Testis (tissue), 3 donors: ENCODE results near the gene LBH. TPM values are rescaled to one million over a fixed set of nuclear protein-coding genes. Genes with fewer than 3 reads are reported as not detected.

Experiments
- DNase-seq: peaks from one replicate; pipeline ENCODE4 v3.0.0-alpha.2; 2019
- H3K27ac ChIP-seq, 2 donors: fragments of 200-600 bp; sonication (generic); one replicate each; pipeline ENCODE4 v1.5.1; 2019
- H3K27me3 ChIP-seq: fragments of 200-600 bp; sonication (generic); one replicate; pipeline ENCODE4 v1.5.1; 2019
- H3K36me3 ChIP-seq: fragments of 200-600 bp; sonication (generic); one replicate; pipeline ENCODE4 v1.5.1; 2017; ENCODE audit warnings: low read depth; ENCODE audit errors: missing control alignments
- H3K4me1 ChIP-seq: fragments of 200-600 bp; sonication (generic); one replicate; pipeline ENCODE4 v1.5.1; 2019
- H3K4me3 ChIP-seq, 2 donors: fragments of 200-600 bp; sonication (generic); one replicate each; pipeline ENCODE4 v1.5.1; 2017 to 2019
- H3K9me3 ChIP-seq: fragments of 200-600 bp; sonication (generic); one replicate; pipeline ENCODE4 v1.5.1; 2017
- POLR2A ChIP-seq: fragments of 450-650 bp; IDR thresholded peaks from one replicate; pipeline ENCODE4 v1.6.1; 2017; ENCODE audit warnings: antibody characterized with exemption, mild to moderate bottlenecking, moderate library complexity
- WGBS, 2 donors: methylation state at CpG; one replicate each; pipeline ENCODE4 v1.1.5; 2018; 5-methylcytosine and 5-hydroxymethylcytosine counted together
- intact Hi-C: fragments of 100-400 bp; cut with DNase I; formaldehyde crosslinking; loops from one replicate; pipeline ENCODE4 v1.15.1; 2023; ENCODE audit warnings: low total_unique reads
- polyA plus RNA-seq: library from polyadenylated mRNA; stranded (reverse); fragments of 350-450 nt; fragmentation: Illumina TruSeq; extraction: RNeasy Lipid Tissue Mini Kit (QIAGEN cat#74804); gene quantifications from one replicate; pipeline ENCODE4 v1.2.3, GENCODE V29; 2014; ENCODE audit warnings: low read depth, low replicate concordance; ENCODE audit not compliant: insufficient read depth
- total RNA-seq, 2 donors: library from RNA; depleted of rRNA; stranded (reverse); fragments of >200 nt; gene quantifications; one replicate each; pipeline ENCODE4 v1.2.3, GENCODE V29; 2016
- TF ChIP-seq, protein P1 (sequence below), 3 experiments: fragments of 450-650 bp in 2 of 3; fragments of 200-600 bp in 1 of 3; sonication (generic) in 1 of 3; IDR thresholded peaks; one replicate each; pipeline ENCODE4 v1.5.1; 2016 to 2019; ENCODE audit warnings: antibody characterized with exemption in 3 of 3, mild to moderate bottlenecking in 2 of 3, moderate library complexity in 1 of 3

Gene LBH
- total and polyA plus RNA-seq, 3 donors from 2014 or later: 23.9 to 32.1 (median 25.7) TPM

DNA sequence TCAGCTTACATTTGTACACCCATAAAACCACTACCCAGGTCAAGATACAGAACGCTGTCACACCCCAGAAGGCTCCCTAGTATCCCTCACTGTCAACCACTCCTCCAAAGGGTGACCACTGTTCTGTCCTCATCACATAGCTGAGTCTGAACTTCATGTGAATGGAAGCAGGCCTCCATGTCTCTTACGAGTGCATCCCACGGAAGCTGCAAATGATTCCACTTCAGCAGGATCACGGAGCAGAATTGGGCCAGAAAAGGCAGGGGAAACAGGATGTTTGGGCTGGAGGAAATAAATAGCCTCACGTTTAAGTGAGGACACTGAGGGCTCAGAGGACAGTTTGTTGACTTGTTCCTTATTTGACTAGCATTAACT, 38.4 kb downstream of the LBH start:
- Histone ChIP-seq H3K4me1 (no peaks in the 10 kb centered on the region), H3K4me3 (no peak overlapping the region), H3K36me3 (no peaks in the 10 kb centered on the region), H3K9me3 (no peaks in the 10 kb centered on the region), H3K27ac (no peak overlapping the region), H3K27me3 (no peaks in the 10 kb centered on the region)
- DNase-seq: no peak
- intact Hi-C loops: no loop called here
- 74 to 95% methylated on average over 5 of the region's 5 CpGs for WGBS, 2 donors
- TF ChIP-seq, protein P1, sequence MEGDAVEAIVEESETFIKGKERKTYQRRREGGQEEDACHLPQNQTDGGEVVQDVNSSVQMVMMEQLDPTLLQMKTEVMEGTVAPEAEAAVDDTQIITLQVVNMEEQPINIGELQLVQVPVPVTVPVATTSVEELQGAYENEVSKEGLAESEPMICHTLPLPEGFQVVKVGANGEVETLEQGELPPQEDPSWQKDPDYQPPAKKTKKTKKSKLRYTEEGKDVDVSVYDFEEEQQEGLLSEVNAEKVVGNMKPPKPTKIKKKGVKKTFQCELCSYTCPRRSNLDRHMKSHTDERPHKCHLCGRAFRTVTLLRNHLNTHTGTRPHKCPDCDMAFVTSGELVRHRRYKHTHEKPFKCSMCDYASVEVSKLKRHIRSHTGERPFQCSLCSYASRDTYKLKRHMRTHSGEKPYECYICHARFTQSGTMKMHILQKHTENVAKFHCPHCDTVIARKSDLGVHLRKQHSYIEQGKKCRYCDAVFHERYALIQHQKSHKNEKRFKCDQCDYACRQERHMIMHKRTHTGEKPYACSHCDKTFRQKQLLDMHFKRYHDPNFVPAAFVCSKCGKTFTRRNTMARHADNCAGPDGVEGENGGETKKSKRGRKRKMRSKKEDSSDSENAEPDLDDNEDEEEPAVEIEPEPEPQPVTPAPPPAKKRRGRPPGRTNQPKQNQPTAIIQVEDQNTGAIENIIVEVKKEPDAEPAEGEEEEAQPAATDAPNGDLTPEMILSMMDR (IDR thresholded peaks at IDR 0.05): no peak
- TF ChIP-seq POLR2A: no peak

DNA sequence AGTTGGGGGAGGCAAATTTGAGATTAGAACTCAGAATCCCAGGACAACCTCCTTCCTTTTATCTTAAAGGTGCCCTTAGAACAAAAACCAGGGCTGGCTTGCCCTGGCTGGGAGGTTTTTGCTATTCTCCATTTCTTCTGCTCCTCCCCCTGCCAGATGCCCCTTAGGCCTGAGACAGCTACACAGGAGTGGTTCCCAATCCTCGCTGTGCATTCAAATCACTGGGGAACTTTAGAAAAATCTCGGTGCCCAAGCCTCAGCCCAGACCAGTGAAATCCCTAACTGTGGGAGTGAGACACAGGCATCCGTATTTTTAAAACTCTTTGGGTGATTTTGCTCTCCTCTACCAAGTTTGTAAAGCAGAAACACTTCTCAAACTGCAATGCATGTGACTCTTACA, 38.8 kb downstream of the LBH start:
- TF ChIP-seq POLR2A: no peak
- TF ChIP-seq, protein P1 (IDR thresholded peaks at IDR 0.05): no peak
- intact Hi-C loops: no loop called here
- WGBS, 2 donors: 87 to 89% methylated on average over 3 of the region's 3 CpGs
- no peak overlapping the region for H3K4me3 ChIP-seq
- no peak overlapping the region for H3K27ac ChIP-seq
- no peaks in the 10 kb centered on the region for H3K27me3 ChIP-seq
- no peak for DNase-seq
- H3K9me3 ChIP-seq: no peaks in the 10 kb centered on the region
- H3K36me3 ChIP-seq: no peaks in the 10 kb centered on the region
- H3K4me1 ChIP-seq: no peaks in the 10 kb centered on the region

DNA sequence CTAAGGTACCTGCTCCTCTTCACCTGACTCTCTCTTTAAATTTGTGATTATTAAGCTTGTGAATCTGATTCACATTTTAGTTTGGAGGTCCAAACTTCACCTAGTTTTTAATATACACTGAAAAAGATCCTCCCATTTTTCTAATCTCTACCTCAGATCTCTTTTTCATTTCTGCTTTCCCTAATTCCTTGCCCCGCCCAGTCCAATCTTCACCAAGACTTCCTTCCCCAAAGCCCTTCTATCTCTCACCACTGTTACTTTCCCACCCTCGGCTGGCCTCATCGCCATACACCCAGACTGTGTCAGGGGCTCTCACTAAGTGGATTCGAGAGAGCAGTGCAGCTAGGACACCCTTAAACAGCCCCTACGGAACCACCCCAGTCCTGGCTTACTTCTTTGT, 40.0 kb downstream of the LBH start:
- 89 to 90% methylated on average over 5 of the region's 5 CpGs for WGBS, 2 donors

GRCh38 chr2:30272286-30272685, 41.0 kb downstream of the LBH start:
- H3K9me3 ChIP-seq: no peaks in the 10 kb centered on the region
- TF ChIP-seq, protein P1 (IDR thresholded peaks at IDR 0.05): no peak
- TF ChIP-seq POLR2A: no peak
- H3K4me1 ChIP-seq: no peaks in the 10 kb centered on the region
- H3K27me3 ChIP-seq: no peaks in the 10 kb centered on the region
- H3K36me3 ChIP-seq: no peaks in the 10 kb centered on the region
- intact Hi-C loops: no loop called here
- no peak overlapping the region for H3K4me3 ChIP-seq
- no peak overlapping the region for H3K27ac ChIP-seq
- no peak for DNase-seq
- WGBS, 2 donors: 92 to 97% methylated on average over 8 of the region's 8 CpGs

More for the DNA sequence above, 40.0 kb downstream of the LBH start:
- Histone ChIP-seq H3K9me3 (no peaks in the 10 kb centered on the region), H3K4me3 (no peak overlapping the region), H3K27me3 (no peaks in the 10 kb centered on the region), H3K27ac (no peak overlapping the region), H3K4me1 (no peaks in the 10 kb centered on the region), H3K36me3 (no peaks in the 10 kb centered on the region)
- intact Hi-C loops: no loop called here
- TF ChIP-seq, protein P1 (IDR thresholded peaks at IDR 0.05): no peak
- no peak for TF ChIP-seq POLR2A
- no peak for DNase-seq

DNA sequence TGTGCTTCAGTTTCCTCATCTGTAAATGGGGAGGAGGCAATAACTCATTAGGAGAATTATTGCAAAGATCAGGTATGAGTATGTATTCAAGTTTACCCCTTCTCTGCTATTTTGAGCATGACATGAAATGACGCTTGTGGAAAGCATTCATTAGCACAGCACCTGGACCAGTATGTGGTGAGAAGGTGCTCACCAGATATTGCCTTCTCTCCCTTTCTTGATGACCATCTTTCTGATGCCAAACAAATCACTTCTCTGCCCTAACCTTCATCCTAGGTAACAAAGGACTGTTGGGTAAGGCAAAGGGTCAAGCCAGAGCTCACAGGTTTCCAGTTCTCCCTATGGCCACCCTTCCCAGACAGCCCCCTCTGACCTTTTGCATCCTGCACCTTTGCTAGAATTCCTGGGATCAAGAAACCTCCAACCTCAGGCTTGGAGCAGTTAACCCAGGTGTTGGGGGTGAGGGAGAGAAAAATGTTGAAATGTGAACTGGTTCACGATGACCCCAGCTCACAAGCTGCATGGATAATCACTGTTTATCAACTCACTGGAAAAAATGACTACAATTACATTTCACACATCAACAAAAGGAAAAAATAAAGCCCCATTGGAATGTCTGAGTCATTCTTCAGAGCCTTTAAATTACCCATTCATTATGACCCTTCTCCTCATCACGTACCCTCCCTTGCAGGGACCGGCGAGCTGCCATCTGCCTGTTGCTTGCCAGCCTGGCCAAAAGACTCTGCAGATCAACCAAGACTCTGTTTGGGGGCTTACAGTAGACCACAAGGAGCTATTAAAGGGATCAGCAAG, 41.6 kb downstream of the LBH start:
- Histone ChIP-seq H3K4me3 (no peak overlapping the region), H3K9me3 (no peaks in the 10 kb centered on the region), H3K36me3 (no peaks in the 10 kb centered on the region), H3K27ac (no peak overlapping the region), H3K27me3 (no peaks in the 10 kb centered on the region), H3K4me1 (no peaks in the 10 kb centered on the region)
- no peak for DNase-seq
- WGBS, 2 donors: 75 to 81% methylated on average over 5 of the region's 5 CpGs
- TF ChIP-seq, protein P1 (IDR thresholded peaks at IDR 0.05): no peak
- no peak for TF ChIP-seq POLR2A
- intact Hi-C loops: no loop called here
